C1 segment of cervical spinal cord (tissue), 14 donors: ENCODE results near the gene IFITM10.
"Not testable (repeated sequence)": the region's sequence is repeated elsewhere in the genome, so short reads cannot be mapped to it uniquely, and the experiment has no call there.

Source experiments
- DNase-seq, 14 donors: peaks; one replicate each; lab custom pipeline; 2025; lab: John Stamatoyannopoulos, UW

Gene IFITM10

DNA sequence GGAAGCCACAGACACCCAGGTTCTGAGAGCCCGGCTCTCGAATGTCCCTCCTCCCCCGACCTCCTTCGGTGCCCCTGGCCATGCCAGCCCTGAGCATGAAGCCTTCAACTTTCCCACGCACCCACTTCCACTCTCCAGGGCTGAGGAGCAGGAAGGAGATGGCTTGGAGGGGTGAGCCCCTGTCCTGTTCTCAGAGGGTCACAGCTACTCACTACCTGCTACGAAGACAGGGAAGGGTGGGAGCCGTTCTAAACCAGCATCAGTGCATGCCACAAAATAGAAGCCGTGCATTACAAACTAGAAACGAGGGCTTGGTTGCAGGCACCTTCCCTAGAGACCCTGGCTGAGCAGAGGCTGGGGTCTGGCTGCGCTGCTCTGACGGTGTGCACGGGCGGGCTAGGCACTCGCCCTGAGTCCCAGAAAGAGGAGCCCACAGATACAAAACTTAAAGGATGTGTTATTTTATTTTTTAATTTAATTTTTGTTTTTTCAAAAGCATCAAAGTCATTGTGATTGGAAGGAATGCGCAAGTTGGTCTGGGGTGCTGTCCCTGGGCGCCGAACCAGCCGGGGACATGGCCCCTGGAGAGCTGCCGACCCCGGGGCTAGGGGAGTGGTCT is 57.6 kb downstream of the IFITM10 start:
- no peak for DNase-seq

DNA sequence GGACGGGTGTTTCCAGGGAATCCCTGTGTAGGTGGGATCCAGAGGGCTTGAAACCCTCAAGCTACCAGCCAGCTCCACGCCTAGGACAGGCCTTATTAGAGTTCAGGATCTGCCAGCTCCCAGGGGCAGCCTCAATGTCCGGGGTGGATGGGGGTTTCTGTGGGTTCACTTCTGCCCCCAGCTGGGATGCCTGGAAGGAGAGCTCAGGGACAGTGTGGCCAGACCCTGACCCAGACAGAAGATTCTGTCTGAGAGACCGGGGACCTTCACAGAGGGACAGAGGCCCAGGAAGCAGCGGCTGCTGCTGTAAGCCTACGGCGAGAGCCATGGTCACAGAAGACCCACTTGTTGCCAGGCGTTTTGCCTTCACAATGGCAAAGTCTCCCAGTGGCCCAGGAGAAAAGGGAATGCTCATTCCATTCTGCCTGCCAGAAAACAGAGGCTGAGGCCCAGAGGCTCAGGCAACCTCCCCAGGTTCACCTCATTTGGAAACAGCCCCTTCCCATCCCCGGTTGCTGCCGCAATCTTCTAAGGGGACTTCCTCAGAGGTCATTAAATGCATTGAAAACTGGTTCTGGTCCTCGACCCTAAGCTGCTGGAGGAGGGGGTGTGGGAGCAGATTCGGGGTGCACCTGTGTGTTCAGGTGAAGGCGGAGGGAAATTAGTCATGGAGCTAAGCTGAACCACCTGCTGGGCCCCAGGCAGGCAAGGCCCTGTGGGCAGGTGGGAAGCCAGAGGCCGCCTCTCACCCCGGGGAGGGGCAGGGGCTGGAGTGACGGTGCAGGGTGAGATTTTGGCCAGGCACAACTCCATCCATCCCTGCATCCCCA is 58.3 kb downstream of the IFITM10 start:
- DNase-seq: no peak

DNA sequence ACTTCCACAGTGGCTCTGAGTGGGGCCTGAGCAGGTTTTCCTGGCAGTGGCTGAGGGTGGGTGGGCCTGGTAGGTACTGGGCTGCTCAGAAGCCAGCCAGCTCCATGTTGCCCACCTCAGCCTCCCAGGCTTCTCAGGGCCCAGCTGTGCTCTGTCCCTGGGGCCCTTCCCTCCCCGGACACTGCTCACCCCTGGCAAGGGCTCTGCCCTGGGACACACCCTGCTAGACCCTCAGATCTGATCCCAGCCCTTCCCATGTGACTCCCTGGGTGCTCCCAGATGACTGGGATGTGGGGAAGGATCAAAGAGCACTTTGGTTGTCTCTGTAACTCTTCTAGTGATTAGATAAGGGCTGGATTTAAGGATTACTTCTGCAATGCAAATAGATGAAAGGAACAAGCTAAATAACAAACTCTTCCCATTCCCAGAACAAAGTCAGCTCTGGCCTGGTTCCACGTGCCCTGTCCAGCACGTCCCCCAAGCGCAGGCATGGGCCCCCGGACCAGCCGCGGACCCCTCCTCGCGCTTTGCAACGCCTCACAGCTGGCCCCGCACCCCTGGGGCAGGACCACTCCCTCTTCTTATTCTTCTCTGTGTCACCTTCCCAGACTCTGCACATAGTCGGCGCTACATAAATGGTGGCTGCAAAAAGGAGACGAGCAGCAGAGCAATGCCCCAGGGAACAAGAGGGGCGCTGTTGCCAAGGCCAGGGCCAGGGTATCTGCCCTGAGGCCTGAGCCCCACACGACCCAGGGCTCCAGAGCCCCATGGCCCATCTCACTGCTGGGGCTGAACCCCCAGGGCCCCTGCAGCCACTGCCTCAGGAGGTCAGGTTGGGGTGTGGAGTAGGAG is 59.1 kb downstream of the IFITM10 start:
- no peak for DNase-seq

DNA sequence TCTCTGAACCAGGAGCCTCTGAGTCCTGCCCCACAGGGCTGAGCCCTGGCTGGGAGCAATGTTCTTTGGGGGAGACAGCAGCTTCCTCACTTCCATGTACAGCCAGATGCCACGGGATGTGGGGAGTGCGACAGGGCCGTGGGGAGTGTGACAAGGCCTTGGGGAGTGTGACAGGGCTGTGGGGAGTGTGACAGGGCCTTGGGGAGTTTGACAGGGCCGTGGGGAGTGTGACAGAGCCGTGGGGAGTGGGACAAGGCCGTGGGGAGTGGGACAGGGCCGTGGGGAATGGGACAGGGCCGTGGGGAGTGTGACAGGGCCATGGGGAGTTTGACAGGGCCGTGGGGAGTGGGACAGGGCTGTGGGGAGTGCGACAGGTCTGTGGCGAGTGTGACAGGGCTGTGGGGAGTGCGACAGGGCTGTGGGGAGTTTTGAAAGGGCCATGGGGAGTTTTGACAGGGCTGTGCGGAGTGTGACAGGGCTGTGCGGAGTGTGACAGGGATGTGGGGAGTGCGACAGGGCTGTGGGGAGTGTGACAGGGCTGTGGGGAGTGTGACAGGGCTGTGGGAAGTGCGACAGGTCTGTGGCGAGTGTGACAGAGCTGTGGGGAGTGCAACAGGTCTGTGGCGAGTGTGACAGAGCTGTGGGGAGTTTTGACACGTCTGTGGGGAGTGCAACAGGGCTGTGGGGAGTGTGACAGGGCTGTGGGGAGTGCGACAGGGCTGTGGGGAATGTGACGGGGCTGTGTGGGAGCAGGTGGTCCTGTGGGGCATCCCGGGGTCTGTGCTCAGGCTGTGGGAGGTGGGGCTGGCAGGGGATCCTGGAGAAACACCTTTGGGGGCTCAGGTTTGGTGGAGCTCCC is 60.0 kb downstream of the IFITM10 start:
- no peak for DNase-seq

DNA sequence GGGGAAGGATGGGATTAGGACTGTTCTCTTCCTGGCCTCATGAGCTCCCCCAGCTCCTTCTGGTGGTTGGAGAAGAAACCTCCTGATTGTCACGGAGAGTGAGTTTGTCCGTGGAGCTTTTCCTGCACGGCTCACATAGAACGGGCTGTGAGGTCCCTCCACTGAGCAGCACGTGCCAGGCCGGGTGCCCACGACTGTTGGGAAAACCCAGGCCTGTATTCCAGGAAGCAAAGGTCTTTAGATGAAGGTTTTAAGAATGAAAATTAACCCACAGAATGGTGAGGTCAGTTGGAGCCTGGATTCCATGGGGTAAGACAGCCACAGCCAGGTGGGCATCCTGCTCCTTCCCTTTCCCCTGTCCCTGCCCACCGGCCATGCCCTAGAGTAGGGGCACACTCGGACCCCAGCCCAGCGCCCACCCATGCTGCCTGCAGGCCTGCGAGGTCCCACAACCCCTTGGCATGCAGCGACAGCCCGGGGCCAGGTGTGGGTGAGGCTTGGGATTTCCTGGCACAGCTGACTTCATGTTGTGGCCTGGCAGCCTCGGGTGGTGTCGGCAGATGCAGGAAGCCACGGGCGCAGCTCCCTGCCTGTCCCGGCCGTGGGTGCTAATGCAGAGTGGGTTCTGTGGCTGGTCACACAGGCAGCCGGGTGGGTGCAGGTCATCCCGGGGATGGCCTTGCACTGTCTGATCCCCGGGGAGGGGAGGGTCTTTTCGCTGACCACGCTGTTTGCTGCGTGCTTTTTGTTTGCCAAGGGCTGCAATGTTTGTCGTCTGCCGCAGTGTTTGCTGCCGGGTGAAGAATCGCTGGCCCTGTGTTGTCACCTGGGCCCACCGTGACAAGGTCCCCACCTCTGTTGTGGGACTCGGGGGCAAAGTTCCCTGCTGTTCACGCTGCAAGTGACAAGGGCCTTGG is 60.9 kb downstream of the IFITM10 start:
- not testable (repeated sequence) for DNase-seq

DNA sequence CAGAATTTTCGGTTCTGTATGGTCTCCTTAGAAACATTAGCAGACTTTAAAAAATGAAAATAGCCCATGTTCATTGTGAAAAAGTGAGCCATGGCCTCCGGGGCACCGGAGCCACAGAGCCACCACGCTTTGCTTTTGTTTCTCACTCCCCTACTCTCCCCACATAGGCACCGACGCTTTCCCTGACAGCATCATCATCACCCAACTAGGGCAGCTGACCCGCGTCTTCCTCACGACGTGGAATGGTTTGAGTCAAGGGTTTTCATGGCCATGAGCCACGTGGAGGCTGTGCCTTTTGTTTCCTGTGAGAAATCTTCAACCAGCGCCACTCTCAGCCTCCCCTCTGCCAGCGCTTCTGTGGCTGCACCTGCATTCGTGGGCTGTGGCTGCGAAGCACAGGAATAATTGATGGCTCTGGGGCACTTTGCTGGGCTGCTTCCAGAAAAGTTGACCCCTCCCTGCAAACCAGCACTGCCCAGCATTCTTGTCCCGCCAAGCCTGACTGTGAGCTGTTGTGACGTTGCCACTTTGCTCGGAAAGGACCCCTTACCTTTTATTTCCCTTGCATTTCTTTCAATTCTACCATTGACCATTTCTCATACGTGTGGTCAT is 62.0 kb downstream of the IFITM10 start:
- DNase-seq: not testable (repeated sequence)

DNA sequence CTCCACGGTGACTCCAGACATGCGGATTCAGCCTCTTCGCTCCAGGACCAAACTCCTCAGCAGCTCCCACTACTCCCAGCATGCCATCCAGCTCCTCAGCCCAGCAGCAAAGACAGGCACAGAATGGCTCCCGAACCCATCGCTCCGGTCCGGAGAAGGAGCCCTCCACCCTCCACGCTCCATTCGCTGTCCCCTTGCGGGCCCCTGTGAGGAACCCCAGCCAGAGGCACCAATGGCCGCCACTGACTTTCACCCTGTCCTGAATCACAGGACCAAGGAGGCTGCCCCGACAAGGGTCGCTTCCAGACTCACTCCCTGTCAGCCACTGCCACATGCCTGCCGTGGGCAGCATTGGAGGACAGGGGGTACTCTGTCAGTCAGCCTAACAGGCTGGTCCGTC is 64.2 kb downstream of the IFITM10 start:
- not testable (repeated sequence) for DNase-seq

DNA sequence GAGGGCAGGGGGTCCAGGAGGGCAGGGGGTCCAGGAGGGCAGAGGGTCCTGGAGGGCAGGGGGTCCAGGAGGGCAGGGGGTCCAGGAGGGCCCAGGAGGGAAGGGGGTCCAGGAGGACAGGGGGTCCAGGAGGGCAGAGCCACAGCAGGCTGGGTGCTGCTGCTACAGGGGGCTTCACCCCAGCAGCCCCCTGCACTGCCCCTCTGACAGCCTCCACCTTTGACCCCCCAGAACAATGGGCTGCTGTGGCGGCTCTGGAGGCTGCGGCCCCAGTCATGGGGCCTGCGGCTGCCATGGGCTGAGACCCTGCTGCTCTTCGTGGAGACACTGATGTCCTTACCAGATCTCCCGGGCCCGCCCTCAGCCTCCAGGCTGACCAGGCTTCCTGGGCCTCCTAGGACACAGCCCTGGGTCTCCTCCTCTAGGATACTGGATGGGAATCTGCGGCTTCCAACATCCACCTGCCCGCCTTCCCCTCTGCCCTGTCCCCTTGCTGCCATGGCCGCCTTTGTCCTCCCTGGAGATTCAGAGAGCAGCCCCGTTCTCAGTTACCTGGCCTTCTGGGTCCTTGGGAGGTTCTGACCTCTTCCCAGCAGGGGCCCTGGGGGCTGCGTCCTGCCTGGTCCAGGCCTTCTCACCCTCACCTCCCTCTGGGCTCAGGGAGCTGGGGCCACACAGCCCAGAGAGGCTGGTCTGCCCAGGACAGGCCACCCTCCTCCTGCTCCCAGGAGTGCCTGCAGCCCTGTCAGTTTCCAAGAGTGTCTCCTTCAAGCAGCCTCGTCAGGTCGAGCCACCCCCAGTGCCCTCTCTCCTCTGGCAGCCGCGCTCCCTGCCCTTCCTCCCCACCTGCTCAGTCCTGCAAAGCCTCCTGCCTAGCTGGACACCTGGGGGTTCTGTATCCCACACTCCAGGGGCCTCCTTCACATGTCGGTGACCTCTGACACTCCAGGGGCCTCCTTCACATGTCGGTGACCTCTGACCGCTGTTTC is 65.2 kb downstream of the IFITM10 start:
- not testable (repeated sequence) for DNase-seq

DNA sequence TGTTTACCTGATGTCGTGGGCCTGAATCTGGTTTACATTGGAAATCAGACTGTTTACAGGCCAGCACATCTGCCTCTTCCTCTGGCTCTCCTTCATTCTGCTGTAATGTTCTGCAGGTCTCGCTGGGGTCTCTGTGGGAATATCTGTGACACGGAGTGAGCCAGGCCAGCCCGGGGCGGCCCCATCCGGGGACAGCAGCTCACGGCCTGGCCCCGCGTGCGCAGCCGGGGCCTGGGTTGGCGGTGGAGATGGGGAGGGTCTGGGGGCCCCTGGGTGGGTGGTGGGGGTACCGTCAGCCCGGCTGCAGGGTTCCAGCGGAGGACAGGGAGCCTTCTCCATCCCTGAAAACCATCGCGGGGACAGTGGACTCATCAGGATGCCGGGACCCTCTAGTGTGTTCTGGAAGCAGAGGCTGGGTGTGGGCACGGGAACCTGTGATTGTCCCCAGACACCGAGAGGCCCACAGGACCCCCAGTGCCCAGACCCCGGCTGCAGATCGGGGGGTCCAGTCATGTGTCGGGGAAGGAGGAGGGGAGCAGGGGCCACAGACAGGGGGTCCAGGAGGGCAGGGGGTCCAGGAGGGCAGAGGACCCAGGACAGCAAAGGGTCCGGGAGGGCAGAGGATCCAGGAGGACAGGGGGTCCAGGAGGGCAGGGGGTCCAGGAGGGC is 66.4 kb downstream of the IFITM10 start:
- not testable (repeated sequence) for DNase-seq

DNA sequence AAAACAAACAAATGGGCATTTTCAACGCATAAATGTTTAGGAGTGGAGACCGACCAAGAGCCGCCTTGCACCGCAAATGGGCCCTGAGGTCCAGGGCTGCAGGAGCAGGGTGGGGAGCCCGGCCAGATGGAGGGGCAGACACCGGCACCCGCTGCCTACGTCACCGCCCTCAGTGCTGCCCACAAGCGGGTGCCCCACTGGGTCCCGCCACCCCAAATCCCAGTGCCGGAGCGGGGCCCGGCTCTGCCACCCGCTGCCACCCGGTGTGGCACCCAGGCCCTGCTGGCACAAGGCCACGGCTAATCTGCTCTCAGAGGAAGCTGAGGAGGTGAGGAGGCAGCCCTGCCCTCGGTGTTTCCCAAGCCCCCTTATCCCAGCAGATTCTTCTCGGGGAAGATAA is 67.2 kb downstream of the IFITM10 start:
- not testable (repeated sequence) for DNase-seq
